GM04503 (cell line): ENCODE data around the gene EPB41L4A.

Source experiments
- DNase-seq: peaks from one replicate; pipeline ENCODE4 v3.0.0-alpha.2; 2012; ENCODE audit warnings: low read depth

Gene EPB41L4A

DNA sequence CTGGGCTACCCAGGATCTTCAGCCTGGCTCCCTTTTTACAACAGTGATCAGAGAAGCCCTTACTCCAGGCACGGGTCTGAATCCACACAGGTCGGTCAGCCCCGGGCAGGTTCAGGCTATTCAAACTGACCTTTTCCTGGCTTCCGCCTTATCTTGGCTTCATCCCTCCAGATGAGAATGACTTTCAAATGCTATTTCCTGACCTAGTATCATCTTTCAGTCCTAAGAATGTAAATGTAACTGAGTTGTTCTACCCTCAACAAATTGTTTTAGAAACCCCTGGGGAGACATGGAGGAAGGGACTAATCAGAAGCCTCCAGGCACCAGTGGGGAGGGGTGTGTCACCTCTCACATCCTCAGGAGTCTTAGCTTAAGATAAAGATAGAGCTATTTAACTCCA is 213.2 kb downstream of the EPB41L4A start:
- no peak for DNase-seq

DNA sequence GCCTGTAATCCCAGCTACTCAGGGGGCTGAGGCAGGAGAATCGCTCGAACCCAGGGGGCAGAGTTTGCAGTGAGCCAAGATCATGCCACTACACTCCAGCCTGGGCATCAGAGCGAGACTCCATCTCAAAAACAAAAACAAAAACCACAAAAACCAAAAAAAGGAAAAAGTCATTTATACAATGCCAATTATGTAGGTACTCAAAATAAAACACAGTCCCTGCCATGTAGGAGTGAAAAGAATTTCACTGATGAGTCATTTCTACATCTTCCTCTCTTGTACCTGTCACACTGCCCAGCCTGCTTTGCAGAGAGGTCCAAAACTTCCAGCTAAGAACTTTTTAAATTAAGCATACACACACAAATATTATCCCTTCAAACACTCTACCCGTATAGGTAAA is 215.8 kb downstream of the EPB41L4A start:
- no peak for DNase-seq

DNA sequence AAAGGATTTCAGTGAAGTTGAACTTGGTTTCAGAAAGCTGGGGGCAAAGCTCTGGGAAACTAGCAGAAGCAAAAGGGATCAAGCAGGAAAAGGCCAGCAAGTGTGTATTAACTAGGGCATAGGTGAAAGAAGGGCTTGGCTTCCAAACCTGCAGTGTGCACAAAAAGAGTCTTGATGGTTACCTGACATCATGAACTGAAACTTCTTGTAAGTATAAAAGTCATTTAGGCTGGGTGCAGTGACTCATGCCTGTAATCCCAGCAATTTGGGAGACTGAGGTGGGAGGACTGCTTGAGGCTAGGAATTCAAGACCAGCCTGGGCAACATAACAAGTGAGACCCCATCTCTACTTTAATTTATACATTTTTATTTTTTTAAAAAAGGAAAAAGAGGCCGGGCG is 216.4 kb downstream of the EPB41L4A start:
- DNase-seq = no peak

DNA sequence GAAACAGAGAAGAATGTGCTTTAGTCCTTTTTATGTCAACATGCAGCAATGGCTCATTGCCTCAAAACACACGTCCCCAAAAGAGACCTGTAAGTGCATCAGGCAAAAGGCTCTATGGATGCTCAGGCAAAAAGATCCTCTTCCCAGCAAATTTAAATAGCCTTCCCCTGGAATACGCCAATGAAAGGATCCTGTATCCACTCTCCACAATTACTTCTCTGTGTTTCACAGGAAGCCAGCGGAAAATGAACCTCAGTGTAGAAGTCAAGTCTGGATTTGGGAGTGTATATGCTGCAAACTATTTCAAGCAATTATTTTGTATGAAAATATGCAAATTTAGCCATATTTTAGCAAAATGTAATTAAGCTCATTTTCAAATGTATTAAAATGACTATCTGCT is 217.9 kb downstream of the EPB41L4A start:
- no peak for DNase-seq

DNA sequence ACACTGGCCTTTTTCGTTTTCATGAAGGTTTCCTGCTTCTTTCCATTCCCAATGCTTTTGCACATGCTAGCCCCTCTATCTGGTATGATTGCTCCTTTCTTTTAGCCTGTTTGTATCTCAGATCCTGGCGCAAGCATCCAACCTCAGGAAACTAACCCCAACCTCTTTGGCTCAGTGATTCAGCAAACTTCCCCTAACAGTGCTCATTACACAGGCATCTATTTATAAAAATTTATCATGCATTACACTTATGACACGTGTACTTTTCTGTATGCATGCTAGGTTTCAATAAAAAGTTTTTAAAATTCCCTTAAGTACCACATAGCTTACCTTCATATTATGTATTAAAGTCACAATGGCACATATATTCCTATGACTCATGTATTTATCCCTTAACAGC is 218.9 kb downstream of the EPB41L4A start:
- DNase-seq = no peak

DNA sequence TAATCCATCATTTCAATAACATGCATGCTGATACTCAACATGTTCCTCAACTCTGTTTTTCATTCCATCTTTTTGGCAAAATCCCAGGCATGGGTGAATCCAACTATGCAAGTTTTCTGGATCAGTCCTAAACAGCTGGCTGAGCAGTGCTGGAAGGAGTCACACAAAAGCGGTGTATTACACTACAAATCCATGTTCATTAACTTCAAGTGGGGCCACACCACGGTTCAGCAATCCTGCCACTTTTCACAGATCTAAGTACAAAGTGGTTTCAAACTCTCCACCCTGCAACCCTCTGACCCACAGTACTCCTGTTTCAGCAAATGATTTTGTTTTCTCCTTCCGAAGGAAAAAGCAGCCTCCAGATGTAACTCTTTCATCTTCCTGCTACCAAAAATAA is 222.5 kb downstream of the EPB41L4A start:
- no peak for DNase-seq

DNA sequence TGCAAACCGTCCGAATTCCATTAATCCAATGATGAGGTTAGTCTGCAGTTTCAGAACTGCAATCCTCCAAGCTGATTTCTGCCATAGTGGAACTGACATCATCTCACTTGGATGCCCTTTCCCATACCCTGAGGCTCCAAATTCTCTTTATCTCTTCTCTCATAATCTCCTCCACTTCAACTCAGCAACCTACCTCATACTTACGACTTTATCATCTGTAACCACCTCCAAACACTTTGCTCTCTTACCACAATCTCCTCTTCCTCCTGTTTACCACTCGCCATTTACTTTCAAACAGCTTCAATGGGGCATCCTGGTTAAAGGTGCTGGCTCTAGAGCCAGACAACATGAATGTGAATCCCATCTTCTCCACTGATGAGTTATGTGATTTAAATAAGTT is 223.2 kb downstream of the EPB41L4A start:
- no peak for DNase-seq

DNA sequence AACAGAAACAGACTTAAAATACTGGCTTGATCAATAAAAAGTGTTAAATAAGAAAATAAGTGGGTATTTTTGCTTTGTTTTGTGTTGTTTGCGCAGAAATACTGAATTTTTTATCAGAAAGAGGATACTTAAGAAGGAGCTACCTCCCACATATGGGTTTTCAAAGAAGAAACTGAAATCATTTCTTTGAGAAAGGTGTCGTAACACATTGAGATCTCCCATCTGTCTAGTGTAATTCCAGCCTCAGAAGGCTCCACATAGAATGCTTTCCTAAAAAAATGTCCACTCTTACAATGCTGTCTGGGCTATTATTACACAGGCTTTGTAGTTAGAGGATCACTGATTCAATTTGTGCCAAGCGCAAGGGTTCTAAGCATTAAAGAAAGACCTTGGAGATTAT is 226.2 kb downstream of the EPB41L4A start:
- DNase-seq = no peak

DNA sequence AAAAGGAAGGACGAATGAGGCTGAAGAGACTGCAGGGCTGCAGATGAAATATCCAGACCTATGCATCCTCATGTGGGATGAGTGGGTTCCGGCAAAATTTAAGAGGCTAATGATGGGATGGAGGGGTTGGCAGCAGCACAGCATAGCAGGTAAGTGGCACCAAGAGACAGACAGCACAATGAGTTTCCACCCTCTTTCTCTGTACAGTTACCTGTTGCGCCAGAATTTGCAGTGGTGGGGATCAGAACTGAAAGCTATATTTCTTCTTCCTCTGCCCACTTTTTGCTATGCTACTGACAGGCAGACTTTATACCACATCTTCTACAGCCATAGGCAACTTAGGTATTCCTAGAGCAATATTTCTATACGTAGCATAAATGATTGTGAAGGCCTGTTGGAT is 227.0 kb downstream of the EPB41L4A start:
- DNase-seq = no peak

DNA sequence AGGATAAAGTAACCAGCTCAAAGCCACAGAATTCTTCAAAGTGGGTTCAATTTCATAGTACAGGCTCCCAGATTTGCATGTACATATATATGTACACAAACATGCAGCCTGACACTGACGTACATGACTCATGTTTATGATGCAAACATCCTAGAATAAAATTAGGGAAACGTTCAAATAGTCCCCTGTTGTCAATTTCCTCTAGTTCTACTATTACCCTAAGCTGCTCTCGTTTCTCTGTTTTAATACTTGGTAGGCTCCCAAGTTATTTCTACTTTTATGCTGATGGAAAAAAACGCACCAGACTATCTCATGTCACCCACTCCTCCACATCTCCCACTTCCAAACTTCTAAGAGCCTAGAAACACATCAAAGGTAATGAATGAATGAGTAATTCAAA is 229.7 kb downstream of the EPB41L4A start:
- DNase-seq = no peak

DNA sequence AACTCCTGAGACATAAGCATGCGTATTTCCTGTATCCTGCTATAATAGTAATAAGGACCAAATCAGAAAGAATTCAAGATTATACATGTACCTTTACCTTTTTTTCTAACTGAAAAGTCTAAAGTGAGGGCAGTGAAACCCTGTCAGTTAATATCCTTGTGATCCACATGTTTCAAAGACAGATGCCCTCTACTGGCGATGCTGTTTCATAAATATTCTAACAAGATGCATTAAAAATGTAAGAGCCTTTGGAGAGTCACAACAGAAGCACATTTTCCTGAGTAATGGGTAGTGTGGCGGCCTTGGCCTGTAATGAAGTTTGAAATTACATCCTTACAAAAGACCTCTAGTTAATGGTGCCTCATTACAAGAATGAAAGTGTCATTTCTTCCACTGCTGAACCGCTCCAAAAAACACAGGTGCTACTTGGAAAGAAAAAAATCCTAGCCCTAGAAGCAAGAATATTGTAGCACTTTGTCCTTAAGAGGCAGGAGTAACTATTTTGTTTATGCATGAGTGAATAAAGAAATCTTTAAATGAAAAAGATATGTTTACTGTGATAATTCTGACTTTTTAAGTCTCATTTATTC is 232.6 kb downstream of the EPB41L4A start:
- DNase-seq = no peak

DNA sequence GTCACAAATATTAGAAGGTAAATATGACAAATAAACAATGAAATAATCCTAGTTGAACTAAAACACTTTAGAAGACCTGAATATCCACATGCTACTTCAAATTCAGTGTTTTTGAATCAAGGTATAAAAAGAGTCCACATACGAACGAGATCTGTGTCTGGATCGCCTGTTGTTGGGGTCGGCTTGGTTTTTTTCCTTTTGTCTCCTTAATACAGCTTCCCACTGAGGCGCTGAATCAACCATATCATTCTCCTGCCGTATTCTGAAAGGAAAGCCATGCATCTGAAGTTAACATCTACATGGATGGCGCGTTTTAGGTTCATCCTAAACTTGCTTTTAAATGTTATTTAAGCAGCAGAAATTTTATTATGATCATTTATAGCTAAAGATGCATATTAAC is 235.2 kb downstream of the EPB41L4A start:
- no peak for DNase-seq

DNA sequence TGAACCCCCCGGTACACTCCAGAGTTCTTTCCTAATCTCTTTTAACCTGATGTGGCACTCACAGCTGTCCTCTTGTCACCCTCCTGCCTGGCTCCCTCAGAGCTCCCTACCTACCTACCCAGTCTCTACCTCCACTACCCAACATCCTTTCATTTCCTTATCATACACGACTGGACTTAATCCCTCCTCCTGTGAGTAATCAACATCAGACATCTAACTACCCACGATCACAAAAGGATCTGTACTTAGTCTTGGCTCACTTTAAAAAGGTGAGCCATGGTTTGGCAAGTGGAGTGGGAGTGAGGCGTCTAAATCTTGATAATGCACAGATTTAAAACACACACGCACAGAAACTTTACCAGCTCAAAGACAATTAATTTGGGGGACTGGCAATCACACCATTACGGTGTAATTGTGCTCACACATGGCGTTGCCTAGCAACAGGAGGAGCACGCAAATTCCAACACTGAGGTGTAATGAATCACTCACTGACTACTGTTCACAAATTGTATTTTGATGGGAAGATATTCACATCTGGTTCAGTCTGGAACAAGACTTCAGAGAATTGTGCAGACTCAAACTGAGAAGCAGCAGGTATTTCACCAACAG is 235.9 kb downstream of the EPB41L4A start:
- DNase-seq = no peak

DNA sequence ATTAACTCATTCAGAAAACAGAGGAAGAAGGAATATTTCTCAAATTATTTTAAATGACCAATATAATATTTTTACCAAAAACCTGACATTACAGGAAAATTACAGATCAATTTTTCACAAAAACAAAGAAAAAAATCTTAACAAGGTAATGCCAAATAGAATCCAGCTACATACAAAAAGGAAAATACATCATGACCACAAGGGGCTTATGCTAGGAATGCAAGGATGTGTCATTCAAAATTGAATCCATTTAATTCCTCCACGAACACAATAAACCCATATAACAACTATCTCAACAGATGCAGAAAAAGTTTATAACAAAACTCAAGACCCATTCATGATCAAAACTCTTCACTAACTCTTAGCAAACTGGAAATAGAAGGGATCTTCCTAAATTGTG is 239.8 kb downstream of the EPB41L4A start:
- no peak for DNase-seq

DNA sequence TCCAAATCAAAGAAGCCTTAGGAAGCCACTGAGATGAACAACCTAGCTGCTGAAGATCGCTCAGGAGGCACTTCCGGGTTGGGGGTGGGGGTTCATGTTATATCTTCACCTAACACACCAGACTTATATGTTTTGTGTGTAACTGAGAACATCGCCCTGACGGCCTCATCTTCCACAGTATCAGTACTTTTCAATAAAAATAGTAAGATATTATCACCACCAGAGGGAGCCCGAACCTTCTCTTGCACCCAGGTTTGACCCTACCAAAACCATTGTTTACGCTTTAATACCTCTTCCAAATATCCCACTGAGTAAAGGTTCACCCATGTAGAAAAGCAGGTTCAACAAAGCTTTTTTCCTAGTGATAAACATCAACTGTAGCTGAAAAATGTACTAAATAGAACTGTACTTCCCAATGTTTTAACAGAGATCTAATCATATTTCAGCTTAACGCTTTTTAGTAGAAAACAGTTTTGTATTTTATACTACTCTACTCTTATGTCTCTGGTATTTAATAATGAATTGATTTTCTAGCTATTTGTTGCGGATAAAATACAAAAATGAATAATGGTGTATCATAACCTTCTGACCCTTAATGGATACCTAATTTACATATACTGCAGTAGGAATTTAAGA is 244.0 kb downstream of the EPB41L4A start:
- DNase-seq = no peak

DNA sequence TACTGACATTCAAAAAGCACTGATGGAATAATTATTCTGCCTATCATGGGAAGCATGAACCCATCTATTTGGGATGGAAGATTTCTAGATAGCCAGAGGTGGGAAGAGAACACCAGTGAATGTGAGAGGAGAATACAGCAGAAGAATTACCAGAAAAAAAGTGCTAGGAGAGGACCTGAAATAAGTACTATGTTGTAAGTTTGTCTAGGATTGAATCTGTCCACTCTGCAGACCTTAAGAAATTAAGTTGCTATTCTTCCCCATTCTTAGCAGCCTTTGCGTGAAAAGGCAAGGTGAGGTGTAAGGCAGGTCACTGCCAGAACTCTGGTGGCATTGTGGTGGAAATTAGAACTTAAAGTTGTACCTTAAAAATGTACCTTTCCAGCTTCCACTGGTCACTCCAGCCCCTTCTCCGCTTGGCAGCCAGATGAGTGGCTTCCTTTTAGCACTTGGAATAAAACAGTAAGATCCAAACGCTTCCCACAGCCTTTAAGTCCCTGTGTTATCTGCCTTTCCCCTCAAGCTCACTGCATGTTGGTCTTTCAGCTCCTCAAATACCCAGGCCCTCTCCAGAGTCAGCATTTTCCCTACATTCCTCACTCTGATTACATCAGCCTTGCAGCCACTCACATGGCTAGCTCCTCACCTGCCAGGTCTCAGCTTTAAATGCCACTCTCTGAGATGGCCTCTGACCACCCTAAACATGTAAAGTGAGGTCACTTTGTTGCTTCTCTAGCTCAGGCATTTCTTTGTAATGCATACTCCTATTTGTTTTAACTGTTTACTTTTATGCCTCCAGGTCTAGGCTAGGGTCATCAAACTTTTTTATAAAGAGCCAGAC is 253.0 kb downstream of the EPB41L4A start:
- DNase-seq = no peak

DNA sequence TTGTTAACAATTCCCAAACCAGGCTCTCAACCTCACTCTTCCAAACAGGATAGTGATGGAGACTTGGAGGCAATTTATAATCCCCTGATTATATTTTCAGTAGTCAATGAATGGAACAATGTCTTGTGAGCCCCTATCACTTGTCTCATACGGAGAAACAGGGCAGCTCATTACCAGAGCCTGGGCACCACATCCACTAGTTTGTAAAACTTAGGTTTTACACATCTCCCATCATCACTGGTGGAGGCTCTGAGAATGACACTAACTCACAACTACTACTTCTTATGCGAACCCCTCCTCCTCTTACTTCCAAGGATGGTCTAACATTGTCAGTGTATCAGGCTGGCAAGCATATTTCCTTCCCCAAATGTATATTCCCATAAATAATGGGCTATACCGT is 253.7 kb downstream of the EPB41L4A start:
- DNase-seq = no peak

DNA sequence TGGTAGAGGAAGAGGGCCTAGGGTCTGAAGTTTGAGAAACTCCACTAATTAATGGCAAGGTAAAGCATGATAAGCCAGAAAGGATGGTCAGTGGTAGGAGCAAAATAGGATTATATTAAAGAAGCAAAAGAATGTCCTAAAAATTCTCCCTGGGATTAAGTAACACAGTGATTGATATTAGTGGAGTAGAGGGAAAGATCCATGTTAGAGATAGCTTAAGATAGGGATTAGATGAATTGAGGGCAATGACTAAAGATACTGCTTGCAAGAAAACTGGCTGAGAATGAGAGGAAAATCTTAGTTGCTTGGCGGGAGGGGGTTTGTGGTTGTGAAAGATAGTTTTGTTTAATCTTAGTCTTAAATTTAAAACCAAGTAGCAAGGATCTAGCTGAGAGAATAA is 255.6 kb downstream of the EPB41L4A start:
- no peak for DNase-seq

DNA sequence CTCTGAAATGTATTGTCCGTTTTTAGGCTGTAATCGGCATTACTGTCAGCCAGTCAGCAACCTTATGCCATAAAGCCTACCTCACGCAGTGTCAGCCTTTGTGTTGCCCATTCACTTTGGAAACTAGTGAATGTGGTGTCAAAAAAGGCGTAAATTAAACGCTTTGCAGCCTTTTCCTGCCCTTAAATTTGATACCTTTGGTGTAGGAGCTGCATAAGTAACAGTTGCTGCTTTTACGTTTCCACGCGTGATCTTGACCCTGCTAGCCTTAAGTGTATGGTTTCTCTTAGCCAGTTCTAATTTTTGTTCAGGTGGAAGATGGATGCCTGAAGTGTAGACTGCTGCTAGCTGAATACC is 257.7 kb downstream of the EPB41L4A start:
- DNase-seq = no peak

DNA sequence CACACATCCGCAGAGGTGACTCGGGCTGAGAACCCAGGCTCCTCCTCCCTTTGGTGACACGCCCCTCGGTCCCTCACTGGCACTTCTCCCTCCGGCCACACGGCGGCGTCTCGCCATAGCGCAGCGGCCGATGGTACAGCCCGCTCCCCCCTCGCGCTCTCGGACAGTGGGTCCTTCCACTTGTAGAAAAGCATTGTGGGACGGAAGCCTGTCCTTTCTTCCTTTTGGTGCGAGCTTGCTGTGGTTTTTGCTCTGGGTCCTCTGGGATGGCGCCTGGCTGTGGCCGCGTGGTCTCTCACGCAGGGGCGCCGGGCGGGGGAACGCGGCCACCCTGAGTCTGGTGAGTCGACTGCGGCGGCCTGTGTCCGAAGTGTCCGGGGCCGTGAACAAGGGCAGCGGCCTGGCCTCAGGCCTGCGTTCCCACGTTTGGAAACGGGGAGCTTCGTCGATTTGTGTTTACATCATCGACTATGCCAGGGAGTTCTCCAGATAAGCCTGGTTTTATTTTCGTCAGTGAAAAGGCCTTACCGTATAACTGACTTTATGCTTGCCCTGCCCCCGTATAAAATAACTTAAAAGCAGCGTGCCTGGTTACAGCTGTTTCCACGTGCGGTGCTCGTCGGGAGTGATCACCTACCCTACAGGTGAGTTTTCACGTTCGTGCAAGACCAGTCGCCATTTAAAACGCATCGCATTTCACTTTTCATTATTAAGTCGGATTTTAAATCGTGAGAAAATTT is 258.3 kb downstream of the EPB41L4A start:
- peak; percentile 52 for DNase-seq

DNA sequence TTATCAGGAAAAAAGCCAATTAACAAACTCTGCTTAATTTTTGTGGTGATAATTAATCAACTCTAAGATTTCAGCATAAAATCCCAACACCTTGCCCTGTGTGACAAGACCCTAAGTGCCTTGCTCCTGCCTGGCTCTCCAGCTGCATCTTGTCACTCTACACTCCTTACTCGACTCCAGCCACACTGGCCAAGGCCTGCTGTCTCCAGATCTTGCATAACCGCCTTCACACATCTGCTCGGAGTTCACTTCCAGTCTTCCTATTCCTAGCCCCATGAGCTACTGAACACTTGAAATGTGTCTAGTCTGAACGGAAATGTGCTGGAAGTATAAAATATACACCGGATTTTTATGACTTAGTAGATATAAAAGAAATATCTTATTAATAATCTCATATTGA is 259.6 kb downstream of the EPB41L4A start:
- DNase-seq = no peak

DNA sequence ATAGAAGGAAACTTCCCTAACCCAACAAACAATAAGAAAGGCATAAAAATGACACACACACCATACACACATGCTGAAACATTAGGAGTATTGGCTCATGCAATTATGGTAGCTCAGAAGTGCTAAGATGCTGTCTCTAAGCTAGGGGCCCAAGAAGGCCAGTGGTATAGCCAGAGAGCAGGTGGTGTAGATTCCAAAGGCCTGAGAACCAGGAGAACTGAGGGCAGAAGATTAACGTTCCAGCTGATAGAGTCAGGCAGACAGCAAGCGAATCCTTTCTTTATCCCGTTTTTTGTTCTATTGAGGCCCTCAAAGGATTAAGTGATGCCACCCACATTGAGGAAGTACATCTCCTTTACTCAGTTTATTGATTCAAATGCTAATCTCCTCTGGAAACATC is 262.9 kb downstream of the EPB41L4A start:
- no peak for DNase-seq
